Stimulated activated CD4-positive, alpha-beta T cell treated with anti-CD3 and anti-CD28 coated beads, TNF-alpha, amount 100 ng/mL, for 1 hour (primary cell): Measurements from ENCODE around the gene CANT1.
"Not testable (repeated sequence)": the region's sequence is repeated elsewhere in the genome, so short reads cannot be mapped to it uniquely, and the experiment has no call there.

ENCODE experiments used
- DNase-seq, 3 donors: peaks; one replicate each; pipeline ENCODE4 v3.0.0-alpha.2; 2020; ENCODE audit warnings: low read depth in 3 of 3, low spot score in 1 of 3

The CANT1 gene

GRCh38 chr17:78977997-78978973 lies 31.3 kb downstream of the CANT1 start:
- DNase-seq = no peak

DNA sequence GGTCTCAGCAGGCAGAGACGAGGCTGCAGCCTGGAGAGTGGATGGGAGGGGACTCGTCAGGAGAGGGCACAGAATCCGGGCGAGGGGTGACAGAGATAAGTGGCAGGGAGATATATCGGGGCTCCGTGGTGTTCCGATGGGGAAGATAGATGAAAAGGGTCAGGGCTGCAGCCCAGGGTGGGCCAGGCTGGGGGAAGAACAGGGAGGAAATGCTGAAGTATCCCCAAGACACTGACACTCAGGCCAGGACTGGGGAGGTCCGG lies 32.0 kb downstream of the CANT1 start:
- DNase-seq = no peak

DNA sequence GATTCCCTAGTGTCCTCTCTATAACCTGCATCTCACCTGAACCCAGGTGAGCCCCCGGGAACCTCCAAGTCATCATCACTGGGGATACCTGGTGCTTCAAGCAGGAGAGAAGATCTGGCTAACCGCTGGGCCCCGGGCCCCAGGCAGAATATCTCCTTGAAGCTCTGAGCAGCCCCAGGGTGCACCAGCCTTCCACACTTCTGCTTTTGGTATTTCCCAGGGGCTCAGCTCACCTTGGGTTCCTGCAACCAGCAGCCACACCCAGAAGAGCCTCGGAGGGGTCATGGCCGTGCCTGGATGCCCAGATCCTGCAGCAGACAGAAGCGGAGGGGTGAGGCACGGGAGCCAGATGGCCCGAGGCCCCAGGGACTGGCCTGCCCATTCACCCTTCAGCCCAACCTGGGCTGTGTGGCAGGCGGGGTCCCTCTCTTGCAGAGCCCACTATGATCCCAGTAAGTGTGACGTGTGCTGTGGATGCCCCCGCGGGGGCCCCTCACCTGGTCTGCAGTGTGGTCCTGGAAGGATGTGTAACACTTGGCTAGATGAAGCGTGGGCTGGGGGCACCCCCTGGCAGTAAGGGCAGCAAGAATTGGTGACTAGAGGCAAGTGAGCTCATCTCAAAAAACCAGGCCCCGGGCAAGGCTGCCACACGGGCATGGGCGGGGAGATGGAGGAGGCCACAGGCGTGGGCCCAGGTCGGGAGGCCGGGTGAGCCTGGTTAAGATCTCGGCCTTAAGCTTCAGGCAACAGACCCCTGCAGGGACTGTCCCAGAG lies 32.5 kb downstream of the CANT1 start:
- DNase-seq = no peak

DNA sequence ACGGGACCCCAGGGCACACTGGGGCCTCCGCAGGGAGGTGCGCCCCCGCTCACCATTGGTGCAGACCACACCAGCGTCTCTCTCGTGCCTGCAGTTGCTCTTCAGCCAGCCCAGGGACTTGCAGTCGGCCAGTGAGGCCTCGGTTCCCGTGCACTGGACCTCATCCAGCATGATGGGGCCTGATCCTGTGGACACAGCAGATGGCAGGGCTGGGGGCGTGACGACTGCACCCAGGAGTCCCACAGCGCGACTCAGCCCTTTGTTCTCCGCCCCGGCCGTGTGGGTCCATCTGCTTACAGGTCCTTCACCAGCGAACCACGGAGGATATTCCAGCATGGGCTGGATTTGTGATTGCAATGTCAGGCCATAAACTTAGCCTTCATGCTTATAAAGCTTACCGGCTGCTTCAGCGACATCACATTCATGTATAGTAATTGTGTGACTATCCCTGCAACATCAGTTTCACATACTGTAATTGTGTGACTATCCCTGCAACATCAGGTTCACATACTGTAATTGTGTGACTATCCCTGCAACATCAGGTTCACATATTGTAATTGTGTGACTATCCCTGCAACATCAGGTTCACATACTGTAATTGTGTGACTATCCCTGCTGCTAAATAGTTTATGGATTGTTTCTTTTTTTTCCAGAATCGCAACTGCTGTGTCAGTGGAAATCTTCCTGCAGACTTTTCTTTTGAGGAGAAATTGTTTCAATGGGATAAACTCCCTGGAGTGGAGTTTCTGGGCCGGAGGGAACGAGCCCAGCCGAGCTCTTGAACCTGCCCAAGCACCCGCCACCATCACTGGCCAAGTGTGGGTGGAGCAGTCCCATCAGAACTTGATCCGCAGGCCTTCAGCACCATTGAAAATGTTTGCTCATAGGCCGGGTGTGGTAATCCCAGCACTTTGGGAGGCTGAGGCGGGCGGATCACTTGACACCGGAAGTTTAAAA lies 34.7 kb downstream of the CANT1 start:
- DNase-seq = no peak

GRCh38 chr17:78973792-78974520 lies 35.6 kb downstream of the CANT1 start:
- DNase-seq = no peak

DNA sequence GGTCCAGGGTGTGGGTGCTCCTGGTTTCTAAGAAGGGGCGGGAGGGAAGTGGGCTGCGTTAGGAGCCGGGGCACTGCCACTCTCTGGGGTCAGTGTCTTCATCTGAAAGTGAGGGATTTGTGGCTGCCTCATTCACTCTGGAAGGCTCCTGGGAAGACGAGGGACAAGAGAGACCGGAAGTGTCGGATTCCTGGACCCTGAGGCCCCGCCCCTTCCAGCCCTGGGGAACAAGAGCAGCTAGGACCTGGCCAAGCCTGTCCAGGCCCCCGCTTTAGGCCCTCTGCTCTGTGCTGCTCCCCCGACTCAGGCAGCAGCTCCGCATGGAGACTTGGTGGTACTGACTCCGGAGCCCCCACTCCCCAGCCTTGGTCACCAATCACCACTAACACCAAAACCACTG lies 36.4 kb downstream of the CANT1 start:
- no peak for DNase-seq

- DNase-seq = no peak
Measured at GRCh38 chr17:78972507-78973105, 37.0 kb downstream of the CANT1 start.

DNA sequence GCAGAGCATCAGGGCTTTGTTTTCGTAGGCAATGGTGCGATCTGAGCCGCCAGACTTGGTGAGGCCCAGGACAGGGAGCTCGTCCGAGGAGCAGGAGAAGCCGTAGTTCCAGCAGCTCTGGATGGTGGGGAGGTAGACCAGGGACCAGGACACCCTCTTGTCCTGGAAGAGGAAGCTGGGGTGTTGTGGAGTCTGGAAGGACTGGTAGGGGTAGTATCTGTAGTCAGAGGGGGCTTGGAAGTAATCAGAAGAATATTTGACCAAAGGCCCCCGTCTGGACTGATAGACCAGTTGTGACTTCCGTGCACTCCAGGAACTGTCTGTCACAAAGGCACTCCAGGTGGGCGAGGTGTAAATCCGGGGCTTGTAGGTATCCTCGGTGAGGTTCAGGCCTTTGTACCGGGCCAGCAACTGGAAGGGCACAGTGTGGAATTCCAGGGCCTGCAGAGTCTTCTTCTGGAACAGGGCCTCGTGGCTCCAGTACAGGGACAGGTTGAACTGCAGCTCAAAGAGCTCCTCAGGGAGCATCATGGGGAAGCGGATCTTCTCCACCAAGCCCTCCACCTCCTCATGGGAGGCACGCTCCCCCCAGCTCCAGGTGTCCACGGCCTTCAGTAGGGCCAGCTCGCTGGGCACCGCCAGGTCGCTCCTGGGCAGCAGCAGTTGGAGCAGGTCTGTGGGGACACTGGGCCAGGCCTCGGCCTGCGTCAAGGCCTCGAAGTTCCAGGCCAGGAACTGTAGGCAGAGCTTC lies 37.6 kb downstream of the CANT1 start:
- DNase-seq = no peak

- peak; percentile 43 to 76 (median 56) for DNase-seq
Measured at GRCh38 chr17:78970834-78971755, 38.5 kb downstream of the CANT1 start.

- DNase-seq = no peak
Measured at GRCh38 chr17:78969865-78970264, 39.7 kb downstream of the CANT1 start.

- DNase-seq = no peak
Measured at GRCh38 chr17:78967782-78968362, 41.7 kb downstream of the CANT1 start.

DNA sequence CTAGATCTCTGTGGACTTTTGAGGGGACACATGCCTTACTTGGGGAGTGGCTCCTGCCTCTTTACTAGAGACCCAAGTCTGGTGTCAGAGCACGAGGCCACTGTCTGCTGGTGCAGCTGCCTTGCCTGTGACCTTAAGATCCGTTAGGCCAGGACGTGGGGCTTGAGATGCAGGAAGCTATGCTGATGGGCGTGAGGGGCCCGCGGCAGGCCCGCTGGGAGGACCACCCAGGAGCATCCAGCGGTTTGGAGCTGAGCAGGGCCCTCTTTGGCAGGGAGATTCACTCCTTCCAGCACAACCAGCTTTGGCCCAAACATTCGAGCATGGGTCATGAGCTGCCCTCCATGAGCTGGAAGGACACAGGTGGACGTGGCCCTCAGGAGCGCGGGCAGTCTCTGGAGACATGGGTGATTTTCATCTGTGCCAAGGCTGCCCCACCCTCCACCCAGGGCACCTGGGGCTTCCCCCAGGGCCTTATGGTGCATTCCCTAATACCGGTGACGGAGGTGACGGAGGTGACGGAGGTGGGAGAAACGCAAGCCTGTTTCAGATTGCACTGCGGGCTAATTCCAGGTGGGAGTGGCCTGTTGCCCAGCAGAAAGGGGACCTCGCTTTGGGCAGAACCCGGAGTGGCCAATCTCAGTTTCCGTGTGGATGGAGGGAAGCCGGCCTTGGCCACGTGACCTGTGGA lies 42.5 kb downstream of the CANT1 start:
- no peak for DNase-seq

DNA sequence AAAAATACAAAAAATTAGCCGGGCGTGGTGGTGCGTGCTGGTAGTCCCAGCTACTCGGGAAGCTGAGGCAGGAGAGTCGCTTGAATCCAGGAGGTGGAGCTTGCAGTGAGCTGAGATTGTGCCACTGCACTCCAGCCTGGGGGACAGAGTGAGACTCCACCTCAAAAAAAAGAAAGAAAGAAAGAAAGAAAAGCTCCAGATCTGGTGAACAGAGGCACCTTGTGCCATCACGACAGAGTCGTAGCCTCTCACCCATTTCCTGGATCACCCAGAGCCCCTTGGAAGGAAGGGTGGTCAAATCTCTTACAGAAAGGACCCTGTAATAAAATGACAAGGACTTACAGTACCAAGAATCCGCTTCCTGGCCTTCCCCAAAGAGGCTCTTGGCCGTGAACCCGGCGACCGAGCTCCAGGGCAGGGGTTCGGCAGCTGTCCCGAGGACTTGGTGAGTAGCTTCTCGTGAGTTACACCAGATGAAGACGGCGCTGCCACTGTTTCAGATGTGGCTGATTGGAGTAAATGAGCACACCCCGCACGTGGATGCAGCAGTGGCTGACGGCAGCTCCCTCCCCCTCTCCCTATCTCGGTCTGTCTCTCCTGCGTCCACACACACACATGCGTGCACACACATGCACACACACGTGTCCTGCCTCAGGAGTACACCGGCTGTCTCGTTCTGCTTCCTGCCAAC lies 43.3 kb downstream of the CANT1 start:
- DNase-seq = no peak

GRCh38 chr17:78965491-78965924 lies 44.1 kb downstream of the CANT1 start:
- no peak for DNase-seq

- no peak for DNase-seq
Measured at GRCh38 chr17:78963378-78963777, 46.2 kb downstream of the CANT1 start.

- not testable (repeated sequence) for DNase-seq
Measured at GRCh38 chr17:78962984-78963348, 46.6 kb downstream of the CANT1 start.
